Measurements from ENCODE around the gene KREMEN1. TPM values are rescaled to one million over a fixed set of nuclear protein-coding genes. Genes with fewer than 3 reads are reported as not detected.

The KREMEN1 gene
- total and polyA plus RNA-seq, 10 of the 15 experiments (the other 5 are each of a cell fraction or from before 2014, with no cell fraction given): 0.10 to 2.5 (median 0.20) TPM; not detected in 1

DNA sequence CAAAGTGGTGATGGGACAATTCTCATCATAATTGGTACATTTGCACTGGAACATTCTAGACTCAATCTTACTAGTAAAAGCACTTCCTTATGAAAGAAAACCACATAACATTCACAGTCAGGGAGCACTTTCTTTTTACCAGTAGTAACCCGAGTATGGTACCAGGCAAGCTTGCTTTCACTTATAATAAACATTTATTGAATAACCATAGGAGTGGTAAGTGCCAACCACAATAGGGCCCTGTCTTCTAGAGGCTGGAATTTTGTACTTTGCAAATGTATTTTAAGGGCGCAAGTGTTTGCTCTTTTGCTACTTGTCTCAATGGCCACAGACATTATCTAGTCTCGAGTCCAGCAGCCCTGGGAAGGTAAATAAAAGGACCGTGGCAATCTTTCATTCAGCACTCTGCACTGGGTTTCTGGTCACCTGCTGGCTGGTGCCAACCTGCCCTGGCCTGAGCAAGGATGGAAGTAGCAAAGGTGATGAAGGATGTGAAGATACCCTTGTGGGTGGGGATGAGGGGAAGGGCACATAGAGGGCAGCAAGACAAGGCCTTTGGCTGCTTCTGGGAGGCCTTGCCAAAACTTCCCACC lies 35.4 kb upstream of the KREMEN1 start:
- no TSS peak for BruUV-seq (replicated peaks)
- no peaks in the 10 kb centered on the region; a peak in 1 of 4 replicates for H3K36me3 ChIP-seq (ENCODE audit: control insufficient read depth in 2 of 2, insufficient read depth in 2 of 2, low read length in 1 of 2)
- DNase-seq (ENCODE audit: low read depth, low spot score) (no peak), ATAC-seq (0 out of 3 replicates have a peak, but pooled peaks have one; percentile 9), FAIRE-seq (no peak)
- no peak overlapping the region for H2AFZ ChIP-seq (ENCODE audit: control insufficient read depth, low read depth, low read length)
- H3K4me3 ChIP-seq: no peak overlapping the region
- no peaks in the 10 kb centered on the region for H3K27me3 ChIP-seq (replicated peaks in 1 of 2; ENCODE audit: control insufficient read depth in 2 of 2, insufficient read depth in 2 of 2, low read length in 1 of 2)
- H3K4me2 ChIP-seq (ENCODE audit: control insufficient read depth, insufficient read depth): no peak overlapping the region
- no peak overlapping the region for H3K9ac ChIP-seq (ENCODE audit: control insufficient read depth, insufficient read depth, low read length)
- no peaks in the 10 kb centered on the region for H3K4me1 ChIP-seq (ENCODE audit: control insufficient read depth, insufficient read depth, low read length)
- TF ChIP-seq ZSCAN29 (IDR thresholded peaks at IDR 0.05): no peak
- no peak for TF ChIP-seq CBFB (IDR thresholded peaks at IDR 0.05; ENCODE audit: low read depth)
- TF ChIP-seq BMI1 (IDR thresholded peaks at IDR 0.05; ENCODE audit: borderline replicate concordance): no peak
- no peak for TF ChIP-seq HDGF (IDR thresholded peaks at IDR 0.05)
- TF ChIP-seq, protein P1, sequence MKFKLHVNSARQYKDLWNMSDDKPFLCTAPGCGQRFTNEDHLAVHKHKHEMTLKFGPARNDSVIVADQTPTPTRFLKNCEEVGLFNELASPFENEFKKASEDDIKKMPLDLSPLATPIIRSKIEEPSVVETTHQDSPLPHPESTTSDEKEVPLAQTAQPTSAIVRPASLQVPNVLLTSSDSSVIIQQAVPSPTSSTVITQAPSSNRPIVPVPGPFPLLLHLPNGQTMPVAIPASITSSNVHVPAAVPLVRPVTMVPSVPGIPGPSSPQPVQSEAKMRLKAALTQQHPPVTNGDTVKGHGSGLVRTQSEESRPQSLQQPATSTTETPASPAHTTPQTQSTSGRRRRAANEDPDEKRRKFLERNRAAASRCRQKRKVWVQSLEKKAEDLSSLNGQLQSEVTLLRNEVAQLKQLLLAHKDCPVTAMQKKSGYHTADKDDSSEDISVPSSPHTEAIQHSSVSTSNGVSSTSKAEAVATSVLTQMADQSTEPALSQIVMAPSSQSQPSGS (IDR thresholded peaks at IDR 0.05; ENCODE audit: low read length): no peak
- no peak for TF ChIP-seq PAX5 (IDR thresholded peaks at IDR 0.05; ENCODE audit: borderline replicate concordance, low read depth, low read length)
- TF ChIP-seq, protein P2, sequence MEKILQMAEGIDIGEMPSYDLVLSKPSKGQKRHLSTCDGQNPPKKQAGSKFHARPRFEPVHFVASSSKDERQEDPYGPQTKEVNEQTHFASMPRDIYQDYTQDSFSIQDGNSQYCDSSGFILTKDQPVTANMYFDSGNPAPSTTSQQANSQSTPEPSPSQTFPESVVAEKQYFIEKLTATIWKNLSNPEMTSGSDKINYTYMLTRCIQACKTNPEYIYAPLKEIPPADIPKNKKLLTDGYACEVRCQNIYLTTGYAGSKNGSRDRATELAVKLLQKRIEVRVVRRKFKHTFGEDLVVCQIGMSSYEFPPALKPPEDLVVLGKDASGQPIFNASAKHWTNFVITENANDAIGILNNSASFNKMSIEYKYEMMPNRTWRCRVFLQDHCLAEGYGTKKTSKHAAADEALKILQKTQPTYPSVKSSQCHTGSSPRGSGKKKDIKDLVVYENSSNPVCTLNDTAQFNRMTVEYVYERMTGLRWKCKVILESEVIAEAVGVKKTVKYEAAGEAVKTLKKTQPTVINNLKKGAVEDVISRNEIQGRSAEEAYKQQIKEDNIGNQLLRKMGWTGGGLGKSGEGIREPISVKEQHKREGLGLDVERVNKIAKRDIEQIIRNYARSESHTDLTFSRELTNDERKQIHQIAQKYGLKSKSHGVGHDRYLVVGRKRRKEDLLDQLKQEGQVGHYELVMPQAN (conservative IDR thresholded peaks at IDR 0.05): no peak
- TF ChIP-seq SMAD1 (IDR thresholded peaks at IDR 0.05; ENCODE audit: low read depth, partially characterized antibody): no peak
- no peak for TF ChIP-seq RAD21 (IDR thresholded peaks at IDR 0.05; ENCODE audit: insufficient read depth, low read depth, low read length)
- TF ChIP-seq BACH1 (IDR thresholded peaks at IDR 0.05; ENCODE audit: borderline replicate concordance): no peak
- TF ChIP-seq SIX5 (IDR thresholded peaks at IDR 0.05; ENCODE audit: low read depth, low read length, severe bottlenecking): no peak
- TF ChIP-seq, protein P3, sequence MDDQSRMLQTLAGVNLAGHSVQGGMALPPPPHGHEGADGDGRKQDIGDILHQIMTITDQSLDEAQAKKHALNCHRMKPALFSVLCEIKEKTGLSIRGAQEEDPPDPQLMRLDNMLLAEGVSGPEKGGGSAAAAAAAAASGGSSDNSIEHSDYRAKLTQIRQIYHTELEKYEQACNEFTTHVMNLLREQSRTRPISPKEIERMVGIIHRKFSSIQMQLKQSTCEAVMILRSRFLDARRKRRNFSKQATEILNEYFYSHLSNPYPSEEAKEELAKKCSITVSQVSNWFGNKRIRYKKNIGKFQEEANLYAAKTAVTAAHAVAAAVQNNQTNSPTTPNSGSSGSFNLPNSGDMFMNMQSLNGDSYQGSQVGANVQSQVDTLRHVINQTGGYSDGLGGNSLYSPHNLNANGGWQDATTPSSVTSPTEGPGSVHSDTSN (IDR thresholded peaks at IDR 0.05; ENCODE audit: insufficient replicate concordance, low read depth, low read length): no peak
- no peak for TF ChIP-seq KLF5 (IDR thresholded peaks at IDR 0.05; ENCODE audit: partially characterized antibody)
- intact Hi-C loops (cut with micrococcal nuclease; ENCODE audit: unreplicated experiment) (no loop called here), in situ Hi-C loops (cut with MboI) (loop anchor here (5.0 to 25.0 kb wide), 3 partner anchors 185 to 1000 kb away; no protein-coding TSS in a partner anchor)
- H3K9me3 ChIP-seq (replicated peaks; ENCODE audit: control insufficient read depth, insufficient read depth, low read length): no peaks in the 10 kb centered on the region
- ChIA-PET CTCF (interaction anchor here (0.8 to 9.5 kb wide), 15 partner anchors 8 to 437 kb away, joined by 3 to 195 read pairs (median 7); no protein-coding TSS in a partner anchor), POLR2A (interaction anchor here (0.6 to 1.0 kb wide), 4 partner anchors 23 to 728 kb away, joined by 3 to 4 read pairs (median 3); no protein-coding TSS in a partner anchor), SMC1A (ENCODE audit: uncharacterized antibody, unreplicated experiment) (interaction anchor here (0.6 to 9.1 kb wide), 22 partner anchors 9 to 206 kb away, joined by 3 to 187 read pairs (median 5); partner anchors contain the start of gene ZNRF3), RAD21 (ENCODE audit: unreplicated experiment) (interaction anchor here (1.6 to 8.5 kb wide), 9 partner anchors 10 to 185 kb away, joined by 4 to 119 read pairs (median 34); no protein-coding TSS in a partner anchor)
- no peak overlapping the region for H3K27ac ChIP-seq (ENCODE audit: control insufficient read depth, insufficient read depth)
- no peaks in the 10 kb centered on the region for H4K20me1 ChIP-seq (ENCODE audit: control insufficient read depth, insufficient read depth)
- 24% methylated on average over 4 of the region's 4 CpGs for WGBS (ENCODE audit: insufficient coverage, insufficient replicate concordance, low lambda C conversion rate, missing lambda C conversion rate)
- no peaks in the 10 kb centered on the region for H3K79me2 ChIP-seq (ENCODE audit: control insufficient read depth, insufficient read depth, low read length)
